Lower lobe of right lung (tissue), 2 donors: ENCODE results near the gene TFE3. TPM values are rescaled to one million over a fixed set of nuclear protein-coding genes. Genes with fewer than 3 reads are reported as not detected.

Experiments used
- ATAC-seq, 2 donors: fragments of 200-7000 bp; cut with Tn5 transposase; one replicate each; pipeline ENCODE4 v1.9.1; 2020 to 2022; ENCODE audit warnings: mild to moderate bottlenecking in 2 of 2, moderate library complexity in 2 of 2
- DNase-seq: peaks from one replicate; pipeline ENCODE4 v3.0.0-alpha.2; 2020
- H3K27ac ChIP-seq: fragments of 200-600 bp; one replicate; pipeline ENCODE4 v1.8.0; 2022
- H3K27me3 ChIP-seq: fragments of 200-600 bp; one replicate; pipeline ENCODE4 v1.8.0; 2022; ENCODE audit warnings: low read depth
- H3K36me3 ChIP-seq: fragments of 200-600 bp; one replicate; pipeline ENCODE4 v1.8.0; 2022; ENCODE audit warnings: mild to moderate bottlenecking
- H3K4me1 ChIP-seq: fragments of 200-600 bp; one replicate; pipeline ENCODE4 v1.8.0; 2022
- H3K4me3 ChIP-seq: fragments of 200-600 bp; one replicate; pipeline ENCODE4 v1.8.0; 2022; ENCODE audit warnings: mild to moderate bottlenecking
- H3K9me3 ChIP-seq: fragments of 200-600 bp; one replicate; pipeline ENCODE4 v1.8.0; 2022
- CTCF ChIP-seq: fragments of 200-600 bp; IDR thresholded peaks from one replicate; pipeline ENCODE4 v1.8.0; 2022; ENCODE audit warnings: antibody characterized with exemption, mild to moderate bottlenecking
- intact Hi-C: fragments of 100-400 bp; cut with DNase I; formaldehyde crosslinking; loops from one replicate; pipeline ENCODE4 v1.11.0; 2022
- long read RNA-seq: library from polyadenylated mRNA; unstranded; transcript quantifications from one replicate; pipeline ENCODE4 v2.0.0, GENCODE V29; 2021
- total RNA-seq: library from RNA; stranded (reverse); fragmentation: NEBNext Ultra II Directional; extraction: Animal tissue kit (Norgen Biotek cat#: 25700); gene quantifications from one replicate; pipeline ENCODE4 v1.2.1, GENCODE V29; 2021
- donor health status: DM: no; HTN: yes; CAD: no; lungs with severe emphysema.

Gene TFE3
- total RNA-seq, result 51.4 TPM
- long read RNA-seq, transcript TFE3-204 (10 exons, 3,279 nt), result minor isoform, 14 of 108 reads
- long read RNA-seq, transcript TFE3-201 (10 exons, 3,415 nt), result major isoform, 39 of 108 reads
- long read RNA-seq, partial matches to known transcripts, result 23 of 108 reads
- long read RNA-seq, other reads (novel, unspliced or antisense), result 29 of 108 reads

GRCh38 chrX:49043220-49043986 lies at the start of gene TFE3:
TFE3 (minus strand) TSS chrX:49043357; CDS start chrX:49043226, 131 bp downstream.
- ATAC-seq (peak; percentile 92 to 95), DNase-seq (peak; percentile 99)
- intact Hi-C loops, result no loop called here
- Histone ChIP-seq H3K9me3 (no peaks in the 10 kb centered on the region), H3K36me3 (peaks cover 12% of the 10 kb centered on the region), H3K4me1 (peaks cover 24% of the 10 kb centered on the region), H3K27ac (peak within 1 kb of the TSS; percentile 96), H3K4me3 (peak within 1 kb of the TSS; percentile 72), H3K27me3 (no peaks in the 10 kb centered on the region)
- peak; percentile 55 for TF ChIP-seq CTCF

GRCh38 chrX:49089553-49089952 lies 46.4 kb upstream of the TFE3 start:
- intact Hi-C loops, result no loop called here
- ATAC-seq, result no peak
- no peaks in the 10 kb centered on the region for H3K4me1 ChIP-seq
- no peak for TF ChIP-seq CTCF
- no peaks in the 10 kb centered on the region for H3K36me3 ChIP-seq
- DNase-seq, result no peak
- no peaks in the 10 kb centered on the region for H3K27me3 ChIP-seq
- H3K9me3 ChIP-seq, result no peaks in the 10 kb centered on the region
- H3K27ac ChIP-seq, result no peak overlapping the region
- no peak overlapping the region for H3K4me3 ChIP-seq

- ATAC-seq (no peak), DNase-seq (no peak)
- Histone ChIP-seq H3K4me3 (no peak overlapping the region), H3K36me3 (peaks cover 2% of the 10 kb centered on the region), H3K4me1 (no peaks in the 10 kb centered on the region), H3K9me3 (no peaks in the 10 kb centered on the region), H3K27ac (no peak overlapping the region), H3K27me3 (no peaks in the 10 kb centered on the region)
- intact Hi-C loops, result no loop called here
- TF ChIP-seq CTCF, result no peak
Observed at GRCh38 chrX:49082271-49082871, 39.2 kb upstream of the TFE3 start.

- peak; percentile 93 to 95 for ATAC-seq
- Histone ChIP-seq H3K4me3 (peak within 1 kb of the TSS; percentile 67), H3K27me3 (no peaks in the 10 kb centered on the region), H3K9me3 (no peaks in the 10 kb centered on the region), H3K4me1 (no peaks in the 10 kb centered on the region), H3K27ac (peak within 1 kb of the TSS; percentile 95), H3K36me3 (peaks cover 12% of the 10 kb centered on the region)
- peak; percentile 80 for DNase-seq
- TF ChIP-seq CTCF, result no peak
- intact Hi-C loops, result no loop called here
Observed at GRCh38 chrX:49079489-49080428, 36.6 kb upstream of the TFE3 start, which contains the start of gene WDR45. WDR45 (minus strand) TSS chrX:49079887; CDS start chrX:49078095, 1,792 bp downstream.

GRCh38 chrX:49077941-49078340 lies 34.8 kb upstream of the TFE3 start:
- no peak for TF ChIP-seq CTCF
- peaks cover 12% of the 10 kb centered on the region for H3K36me3 ChIP-seq
- no peak for DNase-seq

More at GRCh38 chrX:49077941-49078340, 34.8 kb upstream of the TFE3 start:
- Histone ChIP-seq H3K4me3 (no peak overlapping the region), H3K9me3 (no peaks in the 10 kb centered on the region), H3K27me3 (no peaks in the 10 kb centered on the region), H3K4me1 (peaks cover 7% of the 10 kb centered on the region), H3K27ac (no peak overlapping the region)
- ATAC-seq, result no peak
- intact Hi-C loops, result no loop called here
